Suprapubic skin (tissue), 4 donors: ENCODE measurements around the gene EDA. TPM values are rescaled to one million over a fixed set of nuclear protein-coding genes. Genes with fewer than 3 reads are reported as not detected.

Experiments
- DNase-seq, 2 donors: peaks; one replicate each; pipeline ENCODE4 v3.0.0-alpha.2; 2019; ENCODE audit warnings: low spot score in 2 of 2
- H3K27ac ChIP-seq: fragments of 200-600 bp; sonication (generic); one replicate; pipeline ENCODE4 v1.5.1; 2019
- H3K27me3 ChIP-seq: fragments of 200-600 bp; sonication (generic); one replicate; pipeline ENCODE4 v1.5.1; 2019
- H3K36me3 ChIP-seq: fragments of 200-600 bp; sonication (generic); one replicate; pipeline ENCODE4 v1.5.1; 2019
- H3K4me1 ChIP-seq: fragments of 200-600 bp; sonication (generic); one replicate; pipeline ENCODE4 v1.5.1; 2019
- H3K4me3 ChIP-seq: fragments of 200-600 bp; sonication (generic); one replicate; pipeline ENCODE4 v1.5.1; 2019; ENCODE audit warnings: mild to moderate bottlenecking
- H3K9me3 ChIP-seq: fragments of 200-600 bp; sonication (generic); one replicate; pipeline ENCODE4 v1.5.1; 2019
- CTCF ChIP-seq, 2 donors: fragments of 200-600 bp in 1 of 2; fragments of 450-650 bp in 1 of 2; sonication (generic) in 1 of 2; IDR thresholded peaks; one replicate each; pipeline ENCODE4 v1.5.1; 2016 to 2019; ENCODE audit warnings: antibody characterized with exemption in 2 of 2, mild to moderate bottlenecking in 1 of 2, moderate library complexity in 1 of 2
- EP300 ChIP-seq: sonication (generic); formaldehyde crosslinking; IDR thresholded peaks from one replicate; pipeline ENCODE4 v1.6.1; 2017; ENCODE audit warnings: antibody characterized with exemption
- POLR2A ChIP-seq, 2 donors: fragments of 450-650 bp; IDR thresholded peaks; one replicate each; pipeline ENCODE4 v1.6.1; 2017; ENCODE audit warnings: antibody characterized with exemption in 2 of 2, mild to moderate bottlenecking in 2 of 2, moderate library complexity in 2 of 2
- POLR2AphosphoS5 ChIP-seq, 3 donors: sonication (generic); formaldehyde crosslinking; IDR thresholded peaks; one replicate each; pipeline ENCODE4 v1.6.1; 2017; ENCODE audit warnings: antibody characterized with exemption in 3 of 3
- WGBS: methylation state at CpG from one replicate; pipeline ENCODE4 v1.1.5; 2018; 5-methylcytosine and 5-hydroxymethylcytosine counted together
- total RNA-seq, 4 donors: library from RNA; depleted of rRNA; stranded (reverse); fragments of >200 nt; gene quantifications; one replicate each; pipeline ENCODE4 v1.1.0, GENCODE V29; 2016

The EDA gene
- total RNA-seq, 4 donors from 2014 or later = 5.6 to 10.9 (median 7.5) TPM

- no peaks in the 10 kb centered on the region for H3K27me3 ChIP-seq
- no peak within 1 kb of the TSS for H3K27ac ChIP-seq
- H3K4me3 ChIP-seq = no peak within 1 kb of the TSS
- no peak for DNase-seq
- TF ChIP-seq POLR2A (IDR thresholded peaks at IDR 0.05) (no peak), POLR2AphosphoS5 (IDR thresholded peaks at IDR 0.05) (no peak), EP300 (no peak), CTCF (IDR thresholded peaks at IDR 0.05) (no peak)
- WGBS = 73% methylated on average over 4 of the region's 4 CpGs
- no peaks in the 10 kb centered on the region for H3K9me3 ChIP-seq
- H3K36me3 ChIP-seq = no peaks in the 10 kb centered on the region
- H3K4me1 ChIP-seq = no peaks in the 10 kb centered on the region
These were observed 434.0 kb downstream of the EDA start, which contains the start of gene AWAT2 for GRCh38 chrX:70049925-70050324. Gene AWAT2, minus strand, starts transcription at chrX:70049938. Its CDS starts 6 bp downstream, at chrX:70049932.

DNA sequence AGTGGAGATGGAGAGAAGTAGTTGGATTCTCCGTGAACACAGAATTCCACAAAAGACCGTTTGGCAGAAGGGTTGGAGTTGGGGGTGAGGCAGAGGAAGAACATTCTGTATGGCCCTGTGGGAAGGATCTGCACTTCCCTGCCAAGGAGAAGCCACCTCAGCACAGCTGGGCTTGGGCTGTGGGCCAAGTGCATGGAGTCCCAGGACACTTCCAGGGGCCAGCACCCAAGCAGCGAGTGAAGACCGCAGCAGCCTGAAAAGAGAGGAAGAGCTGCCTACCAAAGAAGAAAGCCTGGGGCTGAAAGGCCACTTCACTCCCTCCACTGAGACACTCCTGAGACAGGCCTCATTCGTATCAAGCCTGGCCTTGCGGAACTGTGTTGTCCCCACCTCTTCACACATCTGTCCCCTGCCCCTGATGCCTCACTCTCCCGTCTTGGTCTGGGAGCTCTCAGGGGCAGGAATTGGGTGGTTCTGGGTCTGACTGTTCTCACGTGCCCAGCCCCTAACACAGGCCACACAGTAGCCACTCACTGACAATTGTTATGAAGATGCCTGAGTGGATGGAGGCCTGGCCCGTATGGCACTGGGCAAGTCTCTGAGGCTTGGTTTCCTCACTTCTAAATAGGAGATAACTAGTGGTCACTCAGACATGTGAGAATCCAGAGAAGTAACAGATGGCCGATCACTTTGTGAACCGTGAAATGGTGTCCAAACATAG is 437.1 kb downstream of the EDA start:
- Histone ChIP-seq H3K36me3 (no peaks in the 10 kb centered on the region), H3K4me1 (no peaks in the 10 kb centered on the region), H3K27me3 (no peaks in the 10 kb centered on the region), H3K4me3 (no peak overlapping the region), H3K27ac (no peak overlapping the region), H3K9me3 (no peaks in the 10 kb centered on the region)
- WGBS = 84% methylated on average over 8 of the region's 11 CpGs
- TF ChIP-seq POLR2A (IDR thresholded peaks at IDR 0.05) (no peak), CTCF (IDR thresholded peaks at IDR 0.05) (no peak), EP300 (no peak), POLR2AphosphoS5 (IDR thresholded peaks at IDR 0.05) (no peak)
- no peak for DNase-seq

DNA sequence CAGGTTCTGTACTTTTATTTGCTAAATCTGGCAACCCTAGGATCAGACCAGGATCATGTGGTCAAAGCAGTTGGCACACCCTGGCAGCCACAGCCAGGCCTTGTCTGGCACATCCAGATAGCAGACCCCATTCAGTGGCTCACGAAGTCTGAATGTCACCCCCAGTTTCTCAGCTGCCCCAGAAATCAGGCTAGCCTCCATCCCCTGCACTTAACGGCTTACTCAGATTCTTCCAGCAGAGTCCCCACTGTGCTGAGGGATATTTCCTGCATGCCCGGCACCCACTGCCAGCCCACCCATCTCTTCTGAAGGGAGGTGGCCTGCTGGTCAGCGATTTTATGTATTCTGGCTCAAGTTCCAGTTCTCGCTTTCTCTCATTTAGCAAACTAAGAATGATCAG is 438.5 kb downstream of the EDA start:
- Histone ChIP-seq H3K27ac (no peak overlapping the region), H3K4me1 (no peaks in the 10 kb centered on the region), H3K36me3 (no peaks in the 10 kb centered on the region), H3K4me3 (no peak overlapping the region), H3K9me3 (no peaks in the 10 kb centered on the region), H3K27me3 (no peaks in the 10 kb centered on the region)
- TF ChIP-seq EP300 (no peak), CTCF (IDR thresholded peaks at IDR 0.05) (no peak), POLR2AphosphoS5 (IDR thresholded peaks at IDR 0.05) (no peak), POLR2A (IDR thresholded peaks at IDR 0.05) (no peak)
- no peak for DNase-seq
- WGBS = 75% methylated on average over 5 of the region's 5 CpGs

DNA sequence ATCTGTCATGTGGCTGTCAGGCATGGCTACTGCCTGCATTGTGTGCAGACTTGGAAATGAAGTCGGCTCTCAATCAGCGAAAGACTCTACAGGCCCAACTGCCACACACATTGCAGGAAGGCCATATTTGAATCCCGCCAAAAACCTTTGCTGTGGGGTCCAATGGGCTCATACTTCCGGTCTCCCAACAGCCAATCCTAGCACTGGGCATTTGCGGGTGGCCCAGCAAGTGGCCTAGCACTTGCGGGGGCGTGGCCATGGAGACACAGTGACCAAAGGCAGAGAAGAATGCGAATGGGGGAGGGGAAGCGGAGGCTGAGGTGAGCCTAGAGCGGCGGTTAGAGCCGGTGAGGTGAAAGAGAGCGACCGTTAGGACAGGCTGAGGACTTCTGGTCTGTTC is 446.2 kb downstream of the EDA start, which contains the start of gene OTUD6A:
Gene OTUD6A (plus strand): TSS at position 382 of the 400 bp plus-strand sequence. CDS start 68 bp downstream, outside the sequence.
- Histone ChIP-seq H3K36me3 (no peaks in the 10 kb centered on the region), H3K27ac (no peak within 1 kb of the TSS), H3K9me3 (no peaks in the 10 kb centered on the region), H3K4me1 (no peaks in the 10 kb centered on the region), H3K4me3 (no peak within 1 kb of the TSS), H3K27me3 (no peaks in the 10 kb centered on the region)
- no peak for TF ChIP-seq POLR2AphosphoS5 (IDR thresholded peaks at IDR 0.05)
- no peak for TF ChIP-seq EP300
- TF ChIP-seq CTCF (IDR thresholded peaks at IDR 0.05) = no peak
- TF ChIP-seq POLR2A (IDR thresholded peaks at IDR 0.05) = no peak
- DNase-seq = no peak
- 90% methylated on average over 14 of the region's 14 CpGs for WGBS

- no peaks in the 10 kb centered on the region for H3K9me3 ChIP-seq
- H3K4me3 ChIP-seq = no peak overlapping the region
- H3K27me3 ChIP-seq = no peaks in the 10 kb centered on the region
- H3K27ac ChIP-seq = no peak overlapping the region
- H3K4me1 ChIP-seq = no peaks in the 10 kb centered on the region
- 85% methylated on average over 51 of the region's 52 CpGs for WGBS
- DNase-seq = no peak
- TF ChIP-seq CTCF (IDR thresholded peaks at IDR 0.05) (no peak), EP300 (no peak), POLR2A (IDR thresholded peaks at IDR 0.05) (no peak), POLR2AphosphoS5 (IDR thresholded peaks at IDR 0.05) (no peak)
- H3K36me3 ChIP-seq = no peaks in the 10 kb centered on the region
These were observed 447.1 kb downstream of the EDA start for GRCh38 chrX:70062961-70063550.
